ENCODE measurements around the gene USH1G.
A peak's percentile ranks its signal among the peaks of the same experiment; 100 is the strongest.

Gene USH1G

GRCh38 chr17:74930535-74931036 is 7.5 kb upstream of the USH1G start:
- in situ Hi-C loops (cut with MboI; ENCODE audit: low sequenced_read_pairs) = no loop called here
- H3K4me1 ChIP-seq = no peaks in the 10 kb centered on the region
- H3K9me3 ChIP-seq = no peaks in the 10 kb centered on the region
- H3K27me3 ChIP-seq (ENCODE audit: low read depth) = peaks cover 29% of the 10 kb centered on the region
- H3K4me3 ChIP-seq = no peak overlapping the region
- no peak for DNase-seq (ENCODE audit: low spot score in 2 of 2)
- H3K36me3 ChIP-seq (replicated peaks) = no peaks in the 10 kb centered on the region

- Histone ChIP-seq H3K4me1 (no peaks in the 10 kb centered on the region), H3K27me3 (ENCODE audit: low read depth) (peaks cover 35% of the 10 kb centered on the region), H3K36me3 (replicated peaks) (no peaks in the 10 kb centered on the region), H3K4me3 (no peak overlapping the region), H3K9me3 (no peaks in the 10 kb centered on the region)
- no peak for DNase-seq (ENCODE audit: low spot score in 2 of 2)
- in situ Hi-C loops (cut with MboI; ENCODE audit: low sequenced_read_pairs) = loop anchor here (10.0 kb wide), 1 partner anchor 486 kb away; no protein-coding TSS in a partner anchor
These were observed 5.7 kb upstream of the USH1G start for GRCh38 chr17:74928786-74929185.

GRCh38 chr17:74925242-74925641 is 2.2 kb upstream of the USH1G start:
- no peaks in the 10 kb centered on the region; the same call in 1 of the 2 replicates for H3K4me1 ChIP-seq
- no peak for DNase-seq (ENCODE audit: low spot score in 2 of 2)
- H3K4me3 ChIP-seq = no peak overlapping the region
- no peaks in the 10 kb centered on the region for H3K9me3 ChIP-seq
- H3K27me3 ChIP-seq (ENCODE audit: low read depth) = peaks cover 43% of the 10 kb centered on the region
- in situ Hi-C loops (cut with MboI; ENCODE audit: low sequenced_read_pairs) = loop anchor here (10.0 kb wide), 1 partner anchor 490 kb away; no protein-coding TSS in a partner anchor
- H3K36me3 ChIP-seq (replicated peaks) = no peaks in the 10 kb centered on the region

- Histone ChIP-seq H3K4me3 (peak within 1 kb of the TSS; percentile 37), H3K27me3 (ENCODE audit: low read depth) (peaks cover 43% of the 10 kb centered on the region), H3K4me1 (no peaks in the 10 kb centered on the region; the same call in 1 of the 2 replicates)
These were observed 1.3 kb upstream of the USH1G start, which contains the start of gene OTOP2 for GRCh38 chr17:74924250-74924948. TSS of gene OTOP2 (plus strand) at chr17:74924273. CDS start at chr17:74924633, 360 bp downstream.

GRCh38 chr17:74923538-74924249 is 639 bp upstream of the USH1G start:
- Histone ChIP-seq H3K9me3 (no peaks in the 10 kb centered on the region), H3K36me3 (replicated peaks) (no peaks in the 10 kb centered on the region), H3K4me3 (peak overlapping the region; percentile 37), H3K4me1 (no peaks in the 10 kb centered on the region; the same call in 1 of the 2 replicates), H3K27me3 (ENCODE audit: low read depth) (peaks cover 43% of the 10 kb centered on the region)
- peak in 1 of 2 experiments; percentile 82 for DNase-seq (ENCODE audit: low spot score in 2 of 2)
- in situ Hi-C loops (cut with MboI; ENCODE audit: low sequenced_read_pairs) = loop anchor here (10.0 kb wide), 1 partner anchor 491 kb away; no protein-coding TSS in a partner anchor

More at GRCh38 chr17:74924250-74924948, 1.3 kb upstream of the USH1G start, which contains the start of gene OTOP2:
- Histone ChIP-seq H3K9me3 (no peaks in the 10 kb centered on the region), H3K36me3 (replicated peaks) (no peaks in the 10 kb centered on the region)
- in situ Hi-C loops (cut with MboI; ENCODE audit: low sequenced_read_pairs) = loop anchor here (10.0 kb wide), 1 partner anchor 490 kb away; no protein-coding TSS in a partner anchor
- no peak for DNase-seq (ENCODE audit: low spot score in 2 of 2)

- no peaks in the 10 kb centered on the region for H3K9me3 ChIP-seq
- in situ Hi-C loops (cut with MboI; ENCODE audit: low sequenced_read_pairs) = loop anchor here (10.0 kb wide), 1 partner anchor 493 kb away; no protein-coding TSS in a partner anchor
- DNase-seq (ENCODE audit: low spot score in 2 of 2) = no peak
- H3K4me1 ChIP-seq = no peaks in the 10 kb centered on the region; the same call in 1 of the 2 replicates
- H3K36me3 ChIP-seq (replicated peaks) = no peaks in the 10 kb centered on the region
- peaks cover 38% of the 10 kb centered on the region for H3K27me3 ChIP-seq (ENCODE audit: low read depth)
- no peak overlapping the region for H3K4me3 ChIP-seq
These were observed 883 bp downstream of the USH1G start for GRCh38 chr17:74922172-74922571.

- Histone ChIP-seq H3K4me1 (no peaks in the 10 kb centered on the region; the same call in 1 of the 2 replicates), H3K4me3 (no peak overlapping the region), H3K36me3 (replicated peaks) (no peaks in the 10 kb centered on the region), H3K27me3 (ENCODE audit: low read depth) (peaks cover 36% of the 10 kb centered on the region), H3K9me3 (no peaks in the 10 kb centered on the region)
- DNase-seq (ENCODE audit: low spot score in 2 of 2) = no peak
- in situ Hi-C loops (cut with MboI; ENCODE audit: low sequenced_read_pairs) = loop anchor here (10.0 kb wide), 1 partner anchor 493 kb away; no protein-coding TSS in a partner anchor
These were observed 1.3 kb downstream of the USH1G start for GRCh38 chr17:74921769-74922168.

GRCh38 chr17:74921026-74921681 is 1.9 kb downstream of the USH1G start:
- no peaks in the 10 kb centered on the region for H3K36me3 ChIP-seq (replicated peaks)
- no peaks in the 10 kb centered on the region; the same call in 1 of the 2 replicates for H3K4me1 ChIP-seq
- in situ Hi-C loops (cut with MboI; ENCODE audit: low sequenced_read_pairs) = loop anchor here (10.0 kb wide), 1 partner anchor 494 kb away; no protein-coding TSS in a partner anchor
- peaks cover 33% of the 10 kb centered on the region for H3K27me3 ChIP-seq (ENCODE audit: low read depth)
- no peaks in the 10 kb centered on the region for H3K9me3 ChIP-seq
- DNase-seq (ENCODE audit: low spot score in 2 of 2) = no peak
- no peak overlapping the region for H3K4me3 ChIP-seq

GRCh38 chr17:74920642-74921025 is 2.4 kb downstream of the USH1G start:
- Histone ChIP-seq H3K27me3 (ENCODE audit: low read depth) (peaks cover 28% of the 10 kb centered on the region), H3K4me3 (no peak overlapping the region), H3K4me1 (no peaks in the 10 kb centered on the region; the same call in 1 of the 2 replicates), H3K36me3 (replicated peaks) (no peaks in the 10 kb centered on the region), H3K9me3 (no peaks in the 10 kb centered on the region)
- in situ Hi-C loops (cut with MboI; ENCODE audit: low sequenced_read_pairs) = loop anchor here (10.0 kb wide), 1 partner anchor 494 kb away; no protein-coding TSS in a partner anchor
- DNase-seq (ENCODE audit: low spot score in 2 of 2) = peak in 1 of 2 experiments; percentile 36

- in situ Hi-C loops (cut with MboI; ENCODE audit: low sequenced_read_pairs) = loop anchor here (10.0 kb wide), 1 partner anchor 495 kb away; no protein-coding TSS in a partner anchor
- Histone ChIP-seq H3K4me3 (no peak overlapping the region), H3K36me3 (replicated peaks) (no peaks in the 10 kb centered on the region), H3K4me1 (no peaks in the 10 kb centered on the region; the same call in 1 of the 2 replicates), H3K9me3 (no peaks in the 10 kb centered on the region), H3K27me3 (ENCODE audit: low read depth) (peaks cover 24% of the 10 kb centered on the region)
- DNase-seq (ENCODE audit: low spot score in 2 of 2) = no peak
These were observed 2.8 kb downstream of the USH1G start for GRCh38 chr17:74920306-74920620.

GRCh38 chr17:74919440-74920305 is 3.4 kb downstream of the USH1G start:
- peaks cover 18% of the 10 kb centered on the region for H3K27me3 ChIP-seq (ENCODE audit: low read depth)
- no peaks in the 10 kb centered on the region for H3K36me3 ChIP-seq (replicated peaks)
- H3K4me1 ChIP-seq = no peaks in the 10 kb centered on the region; the same call in 1 of the 2 replicates
- DNase-seq (ENCODE audit: low spot score in 2 of 2) = peak in 1 of 2 experiments; percentile 61
- in situ Hi-C loops (cut with MboI; ENCODE audit: low sequenced_read_pairs) = loop anchor here (10.0 kb wide), 1 partner anchor 495 kb away; no protein-coding TSS in a partner anchor
- H3K9me3 ChIP-seq = no peaks in the 10 kb centered on the region
- H3K4me3 ChIP-seq = no peak overlapping the region

- no peaks in the 10 kb centered on the region for H3K9me3 ChIP-seq
- in situ Hi-C loops (cut with MboI; ENCODE audit: low sequenced_read_pairs) = no loop called here
- no peaks in the 10 kb centered on the region; the same call in 1 of the 2 replicates for H3K4me1 ChIP-seq
- DNase-seq (ENCODE audit: low spot score in 2 of 2) = no peak
- no peaks in the 10 kb centered on the region for H3K36me3 ChIP-seq (replicated peaks)
- peaks cover 11% of the 10 kb centered on the region for H3K27me3 ChIP-seq (ENCODE audit: low read depth)
- H3K4me3 ChIP-seq = no peak overlapping the region
These were observed 4.1 kb downstream of the USH1G start for GRCh38 chr17:74918906-74919305.
